Liver (tissue), 3 donors: Measurements from ENCODE around the gene MDP1.

ENCODE experiments used
- CTCF ChIP-seq: fragments of 150-350 bp; IDR thresholded peaks from 2 replicates; pipeline ENCODE4 v1.5.1; 2017; ENCODE audit warnings: improper control_type of control experiment, low read depth, low read length; ENCODE audit not compliant: missing input control
- RXRA ChIP-seq, 2 donors: IDR thresholded peaks; 2 replicates each; pipeline ENCODE4 v1.6.1; 2017 to 2018; ENCODE audit warnings: antibody characterized with exemption in 2 of 2, mild to moderate bottlenecking in 1 of 2
- SP1 ChIP-seq: IDR thresholded peaks from 2 replicates; pipeline ENCODE4 v1.6.1; 2018; ENCODE audit warnings: antibody characterized with exemption, mild to moderate bottlenecking
- YY1 ChIP-seq: IDR thresholded peaks from 2 replicates; pipeline ENCODE4 v1.6.1; 2016; ENCODE audit warnings: antibody characterized with exemption, mild to moderate bottlenecking
- ZBTB33 ChIP-seq: IDR thresholded peaks from 2 replicates; pipeline ENCODE4 v1.6.1; 2016; ENCODE audit warnings: antibody characterized with exemption
- donor health status: healthy.
- donor health status: healthy.

GRCh38 chr14:24241829-24242443 lies 26.1 kb upstream of the MDP1 start:
- TF ChIP-seq CTCF (peak; percentile 66), ZBTB33 (no peak), YY1 (no peak), RXRA (IDR thresholded peaks at IDR 0.05) (peak in 1 of 2 donors; percentile 36), SP1 (no peak)
